ENCODE data around the gene LYZL6.

- TF ChIP-seq CTCF (IDR thresholded peaks at IDR 0.05 in 8 of 11, conservative IDR thresholded peaks at IDR 0.05 in 3 of 11) (no peak), POLR2A (IDR thresholded peaks at IDR 0.05) (no peak)
These were observed 54.3 kb downstream of the LYZL6 start for GRCh38 chr17:35889241-35889640.
